H1 (cell line): ENCODE measurements around the gene KCNQ2. TPM values are rescaled to one million over a fixed set of nuclear protein-coding genes. Genes with fewer than 3 reads are reported as not detected.

Source experiments
- CTCF ChIA-PET: fragments of 300-600 bp; sonication (Branson Sonifier 250); formaldehyde crosslinking; loops from one replicate; lab custom pipeline; 2021; ENCODE audit not compliant: partially characterized antibody; lab: Charles Lee
- POLR2A ChIA-PET: fragments of 300-600 bp; sonication (Branson Sonifier 250); formaldehyde crosslinking; loops from one replicate; lab custom pipeline; 2021; ENCODE audit warnings: inconsistent platforms; ENCODE audit not compliant: partially characterized antibody; lab: Charles Lee
- DNase-seq, 2 experiments: peaks; one replicate each; pipeline versions ENCODE4 v3.0.0 to v3.0.0-alpha.2; 2010 to 2022; ENCODE audit warnings: low spot score in 2 of 2, low read depth in 1 of 2, mixed read lengths in 1 of 2
- FAIRE-seq: peaks from 2 replicates; lab custom pipeline; 2011; peaks lifted over from hg19 to GRCh38; lab: Jason Lieb, UNC
- H2AFZ ChIP-seq: 2 replicates; pipeline ENCODE4 v1.8.1; 2012; ENCODE audit warnings: low read length, inconsistent platforms
- H2AK5ac ChIP-seq: 2 replicates; pipeline ENCODE4 v1.6.1; 2013; ENCODE audit warnings: low read depth, low read length
- H2BK120ac ChIP-seq: replicated peaks from 2 replicates; pipeline ENCODE3; 2013; ENCODE audit warnings: low read depth, low read length, inconsistent platforms
- H2BK12ac ChIP-seq: 2 replicates; pipeline ENCODE4 v1.6.1; 2013; ENCODE audit warnings: low read depth, low read length
- H2BK15ac ChIP-seq: 2 replicates; pipeline ENCODE4 v1.6.1; 2013; ENCODE audit warnings: low read length
- H2BK20ac ChIP-seq: 2 replicates; pipeline ENCODE4 v1.6.1; 2013; ENCODE audit warnings: low read length
- H2BK5ac ChIP-seq: 2 replicates; pipeline ENCODE4 v1.6.1; 2013; ENCODE audit warnings: low read depth, low read length
- H3K14ac ChIP-seq: 2 replicates; pipeline ENCODE4 v1.6.1; 2013; ENCODE audit warnings: inconsistent platforms; ENCODE audit not compliant: insufficient read length
- H3K18ac ChIP-seq: 2 replicates; pipeline ENCODE4 v1.6.1; 2013; ENCODE audit warnings: low read length; ENCODE audit errors: extremely low read depth
- H3K23ac ChIP-seq: 2 replicates; pipeline ENCODE4 v1.6.1; 2013; ENCODE audit warnings: inconsistent platforms; ENCODE audit not compliant: insufficient read length
- H3K23me2 ChIP-seq: 2 replicates; pipeline ENCODE4 v1.6.1; 2013; ENCODE audit warnings: low read depth, low read length
- H3K27ac ChIP-seq: 2 replicates; pipeline ENCODE4 v1.6.1; 2011; ENCODE audit warnings: low read depth, low read length, inconsistent platforms
- H3K27me3 ChIP-seq, 4 experiments: replicated peaks in 1 of 4; 1 replicate in 1 of 4; 2 replicates in 3 of 4; pipeline versions ENCODE4 v1.6.1 to v1.8.1; 2011 to 2013; ENCODE audit warnings: low read length in 3 of 4, mild to moderate bottlenecking in 3 of 4, inconsistent platforms in 2 of 4, mixed read lengths in 2 of 4, moderate library complexity in 1 of 4; ENCODE audit not compliant: control insufficient read depth in 3 of 4, insufficient read depth in 3 of 4; ENCODE audit errors: extremely low read depth in 1 of 4
- H3K36me3 ChIP-seq, 4 experiments: 2 replicates each; pipeline versions ENCODE4 v1.6.1 to v1.8.1; 2011 to 2013; ENCODE audit warnings: mild to moderate bottlenecking in 4 of 4, low read length in 3 of 4, moderate library complexity in 2 of 4, control low read depth in 1 of 4, inconsistent platforms in 1 of 4; ENCODE audit not compliant: insufficient read depth in 4 of 4, control insufficient read depth in 2 of 4
- H3K4ac ChIP-seq: replicated peaks from 2 replicates; pipeline ENCODE3; 2013; ENCODE audit warnings: low read length, low read depth, mixed read lengths, inconsistent platforms; ENCODE audit not compliant: insufficient read length
- H3K4me1 ChIP-seq, 4 experiments: replicated peaks in 1 of 4; 1 replicate in 1 of 4; 2 replicates in 3 of 4; pipeline versions ENCODE4 v1.6.1 to v1.8.1; 2011 to 2013; ENCODE audit warnings: low read length in 3 of 4, inconsistent platforms in 2 of 4, mixed read lengths in 1 of 4; ENCODE audit not compliant: insufficient read depth in 4 of 4, control insufficient read depth in 3 of 4
- H3K4me2 ChIP-seq, 2 experiments: 2 replicates each; pipeline versions ENCODE4 v1.6.1 to v1.8.1; 2011 to 2013; ENCODE audit warnings: low read depth in 2 of 2, low read length in 2 of 2, control low read depth in 1 of 2, inconsistent platforms in 1 of 2, mild to moderate bottlenecking in 1 of 2; ENCODE audit not compliant: insufficient read depth in 1 of 2
- H3K4me3 ChIP-seq, 4 experiments: fragments of 200-600, 300-600 bp in 1 of 4; sonication (generic), shearing (Covaris generic), sonication (Bioruptor Twin) in 1 of 4; 2 replicates each; pipeline versions ENCODE4 v1.5.1 to v1.8.1; 2011 to 2016; ENCODE audit warnings: low read length in 4 of 4, low read depth in 3 of 4, control low read depth in 2 of 4, inconsistent platforms in 2 of 4, mild to moderate bottlenecking in 2 of 4, mixed read lengths in 1 of 4, moderate library complexity in 1 of 4; ENCODE audit not compliant: insufficient read depth in 2 of 4; ENCODE audit errors: extremely low read depth in 1 of 4
- H3K56ac ChIP-seq: replicated peaks from 2 replicates; pipeline ENCODE3; 2013; ENCODE audit warnings: low read depth, mild to moderate bottlenecking, mixed read lengths, low read length, inconsistent platforms; ENCODE audit not compliant: insufficient read length
- H3K79me1 ChIP-seq: 2 replicates; pipeline ENCODE4 v1.6.1; 2013; ENCODE audit warnings: low read depth, low read length, control low read depth
- H3K79me2 ChIP-seq, 2 experiments: 2 replicates each; pipeline versions ENCODE4 v1.6.1 to v1.8.1; 2012 to 2013; ENCODE audit warnings: low read length in 2 of 2, mild to moderate bottlenecking in 2 of 2, inconsistent platforms in 1 of 2; ENCODE audit not compliant: insufficient read depth in 2 of 2, control insufficient read depth in 1 of 2
- H3K9ac ChIP-seq, 4 experiments: replicated peaks in 1 of 4; 1 replicate in 1 of 4; 2 replicates in 3 of 4; pipeline versions ENCODE4 v1.6.1 to v1.8.1; 2011 to 2013; ENCODE audit warnings: low read depth in 3 of 4, low read length in 3 of 4, control low read depth in 2 of 4, mild to moderate bottlenecking in 2 of 4, moderate library complexity in 2 of 4, inconsistent platforms in 1 of 4; ENCODE audit errors: extremely low read depth in 1 of 4
- H3K9me3 ChIP-seq, 2 experiments: 2 replicates each; pipeline versions ENCODE4 v1.6.1 to v1.8.1; 2012 to 2013; ENCODE audit warnings: mild to moderate bottlenecking in 2 of 2, moderate library complexity in 2 of 2, control low read depth in 1 of 2, inconsistent platforms in 1 of 2, low read depth in 1 of 2, low read length in 1 of 2, mixed read lengths in 1 of 2; ENCODE audit not compliant: insufficient read depth in 2 of 2
- H4K20me1 ChIP-seq, 2 experiments: replicated peaks in 1 of 2; 2 replicates each; pipeline versions ENCODE3 to v1.8.1; 2011 to 2013; ENCODE audit warnings: inconsistent platforms in 2 of 2, low read length in 2 of 2, mild to moderate bottlenecking in 1 of 2; ENCODE audit not compliant: insufficient read depth in 2 of 2, control insufficient read depth in 1 of 2
- H4K5ac ChIP-seq: 2 replicates; pipeline ENCODE4 v1.6.1; 2013; ENCODE audit warnings: low read length, low read depth, mixed read lengths, inconsistent platforms; ENCODE audit not compliant: insufficient read length
- H4K8ac ChIP-seq: 2 replicates; pipeline ENCODE4 v1.8.0; 2013; ENCODE audit warnings: mild to moderate bottlenecking, moderate library complexity, low read length, inconsistent platforms; ENCODE audit not compliant: insufficient read depth; ENCODE audit errors: extremely low read depth
- H4K91ac ChIP-seq: replicated peaks from 2 replicates; pipeline ENCODE3; 2013; ENCODE audit warnings: low read length, mixed read lengths, inconsistent platforms; ENCODE audit not compliant: insufficient read length
- BACH1 ChIP-seq: IDR thresholded peaks from 2 replicates; pipeline ENCODE4 v1.6.1; 2012; ENCODE audit warnings: low read length, improper control_type of control experiment
- CHD1 ChIP-seq: IDR thresholded peaks from 2 replicates; pipeline ENCODE4 v1.6.1; 2012; ENCODE audit warnings: low read depth, low read length, improper control_type of control experiment
- EZH2 ChIP-seq: fragments of 200-600 bp; sonication (generic); IDR thresholded peaks from 2 replicates; pipeline ENCODE4 v1.7.1; 2012; ENCODE audit warnings: low read depth, mild to moderate bottlenecking, moderate library complexity, low read length, inconsistent platforms; ENCODE audit not compliant: severe bottlenecking
- KDM1A ChIP-seq: fragments of 200-600, 300-600 bp; sonication (generic); IDR thresholded peaks from 2 replicates; pipeline ENCODE4 v1.7.1; 2016; ENCODE audit warnings: mild to moderate bottlenecking, low read length, borderline replicate concordance
- PHF8 ChIP-seq: fragments of 200-600 bp; sonication (generic); conservative IDR thresholded peaks from 2 replicates; pipeline ENCODE4 v1.7.1; 2012; ENCODE audit warnings: low read depth, mild to moderate bottlenecking, inconsistent platforms, low read length, moderate library complexity
- POU5F1 ChIP-seq: IDR thresholded peaks from 2 replicates; pipeline ENCODE4 v1.6.1; 2011; ENCODE audit warnings: low read depth, mild to moderate bottlenecking, low read length, moderate library complexity
- WGBS, 2 experiments: shearing (Covaris generic) in 1 of 2; methylation state at CpG; one replicate each; pipeline versions ENCODE4 v1.1.6 to v1.1.7; 2013 to 2015; ENCODE audit warnings: low lambda C conversion rate in 2 of 2, mixed read lengths in 2 of 2, inconsistent platforms in 1 of 2, low coverage in 1 of 2, missing lambda C conversion rate in 1 of 2; ENCODE audit not compliant: insufficient replicate concordance in 2 of 2, insufficient coverage in 1 of 2, insufficient read length in 1 of 2; ENCODE audit errors: extremely low coverage in 1 of 2, missing lambda C conversion rate in 1 of 2; 5-methylcytosine and 5-hydroxymethylcytosine counted together
- polyA plus RNA-seq, 7 experiments: library from polyadenylated mRNA; depleted of rRNA in 3 of 7; stranded (reverse) in 5 of 7; unstranded in 2 of 7; fragments of >200 nt in 5 of 7; fragments of 200-250 nt in 2 of 7; gene quantifications; 1 replicate in 5 of 7; 2 replicates in 1 of 7; 4 replicates in 1 of 7; pipeline versions ENCODE4 v1.2.1 to v1.2.3, GENCODE V29; 2011 to 2013; ENCODE audit warnings: missing spikeins in 2 of 7, mixed read lengths in 2 of 7
- total RNA-seq: library from RNA; stranded (reverse); fragmentation: NEBNext Ultra II Directional; extraction: Animal tissue kit (Norgen Biotek cat#: 25700); gene quantifications from 2 replicates; pipeline ENCODE4 v1.2.1, GENCODE V29; 2021

Gene KCNQ2
- total and polyA plus RNA-seq, 2 of the 8 experiments (the other 6 are each of a cell fraction or from before 2014, with no cell fraction given): 82.6 to 243 TPM

GRCh38 chr20:63413323-63413722, 59.1 kb downstream of the KCNQ2 start:
- no peak overlapping the region for H3K4ac ChIP-seq
- no peak overlapping the region for H2AK5ac ChIP-seq
- CTCF ChIA-PET: no interaction called here
- H4K91ac ChIP-seq: no peak overlapping the region
- H3K9me3 ChIP-seq: no peaks in the 10 kb centered on the region
- peaks cover 4% of the 10 kb centered on the region; the same call in 1 of the 2 replicates for H3K23me2 ChIP-seq
- TF ChIP-seq POU5F1: no peak
- TF ChIP-seq BACH1: no peak
- TF ChIP-seq CHD1: no peak
- TF ChIP-seq EZH2: no peak
- no peak for TF ChIP-seq PHF8
- no peak for TF ChIP-seq KDM1A
- TF ChIP-seq, all 59 proteins: peak for 0
- Histone ChIP-seq H3K36me3 (no peaks in the 10 kb centered on the region), H2BK20ac (no peak overlapping the region), H3K4me2 (no peak overlapping the region), H3K23ac (no peak overlapping the region), H3K4me3 (no peak overlapping the region), H3K56ac (no peak overlapping the region), H2BK12ac (no peak overlapping the region), H2AFZ (no peak overlapping the region), H3K4me1 (peaks cover 0 to 21% (median 8%) of the 10 kb centered on the region in 4 experiments; a peak in 5 of 7 replicates), H3K18ac (no peak overlapping the region), H2BK5ac (no peak overlapping the region), H3K79me1 (no peaks in the 10 kb centered on the region), H2BK15ac (no peak overlapping the region), H2BK120ac (no peak overlapping the region), H3K27me3 (no peaks in the 10 kb centered on the region), H4K8ac (no peak overlapping the region; the same call in 1 of the 2 replicates), H3K14ac (no peak overlapping the region), H3K9ac (no peak overlapping the region), H4K20me1 (no peaks in the 10 kb centered on the region), H4K5ac (no peak overlapping the region), H3K79me2 (no peaks in the 10 kb centered on the region), H3K27ac (no peak overlapping the region)
- no peak for FAIRE-seq
- POLR2A ChIA-PET: no interaction called here
- DNase-seq: no peak
- WGBS, 2 experiments: 89% methylated on average over 13 of the region's 18 CpGs; no CpG with 5 or more reads in 1 of the 2 experiments
